Bronchial epithelial cell (primary cell): ENCODE data around the gene SEZ6L2. TPM values are rescaled to one million over a fixed set of nuclear protein-coding genes. Genes with fewer than 3 reads are reported as not detected.
"Not testable (repeated sequence)": the region's sequence is repeated elsewhere in the genome, so short reads cannot be mapped to it uniquely, and the experiment has no call there.

Source experiments
- DNase-seq: peaks from one replicate; pipeline ENCODE4 v3.0.0-alpha.2; 2010; ENCODE audit warnings: low read depth
- FAIRE-seq: peaks from 2 replicates; lab custom pipeline; 2011; peaks lifted over from hg19 to GRCh38; lab: Jason Lieb, UNC
- H3K27me3 ChIP-seq: 2 replicates; pipeline ENCODE4 v1.5.1; 2011; ENCODE audit warnings: low read length; ENCODE audit not compliant: control insufficient read depth, insufficient read depth
- H3K36me3 ChIP-seq: 2 replicates; pipeline ENCODE4 v1.5.1; 2011; ENCODE audit warnings: low read length; ENCODE audit not compliant: control insufficient read depth, insufficient read depth
- H3K4me3 ChIP-seq: 2 replicates; pipeline ENCODE4 v1.5.1; 2011; ENCODE audit warnings: mild to moderate bottlenecking, low read depth, low read length, control low read depth
- CTCF ChIP-seq: IDR thresholded peaks from 2 replicates; pipeline ENCODE4 v1.5.1; 2011; ENCODE audit warnings: mild to moderate bottlenecking, moderate library complexity, low read length, control low read depth, inconsistent platforms; ENCODE audit not compliant: insufficient read depth, severe bottlenecking
- total RNA-seq: library from RNA; depleted of rRNA; stranded (reverse); fragments of >200 nt; gene quantifications from 2 replicates; pipeline ENCODE4 v1.2.1, GENCODE V29; 2014

The SEZ6L2 gene
- total RNA-seq, 1 donor from 2014 or later: 2.9 TPM

- no peak for FAIRE-seq
- Histone ChIP-seq H3K4me3 (no peak overlapping the region), H3K36me3 (no peaks in the 10 kb centered on the region), H3K27me3 (peaks cover 12% of the 10 kb centered on the region)
- no peak for DNase-seq
- no peak for TF ChIP-seq CTCF
Measured at GRCh38 chr16:29875206-29875605, 24.1 kb downstream of the SEZ6L2 start.

GRCh38 chr16:29873319-29873718, 26.0 kb downstream of the SEZ6L2 start:
- Histone ChIP-seq H3K36me3 (no peaks in the 10 kb centered on the region), H3K4me3 (no peak overlapping the region), H3K27me3 (peaks cover 12% of the 10 kb centered on the region)
- no peak for DNase-seq
- TF ChIP-seq CTCF: no peak
- FAIRE-seq: no peak

- no peaks in the 10 kb centered on the region for H3K36me3 ChIP-seq
- TF ChIP-seq CTCF: no peak
- FAIRE-seq (no peak), DNase-seq (no peak)
- H3K27me3 ChIP-seq: peaks cover 8% of the 10 kb centered on the region
- H3K4me3 ChIP-seq: no peak overlapping the region
Measured at GRCh38 chr16:29871822-29872546, 27.4 kb downstream of the SEZ6L2 start.

- not testable (repeated sequence) for DNase-seq, H3K27me3 ChIP-seq, FAIRE-seq, H3K36me3 ChIP-seq, H3K4me3 ChIP-seq
Measured at GRCh38 chr16:29869067-29869466, 30.3 kb downstream of the SEZ6L2 start.

GRCh38 chr16:29868396-29869009, 30.8 kb downstream of the SEZ6L2 start:
- no peak for TF ChIP-seq CTCF
- no peaks in the 10 kb centered on the region for H3K36me3 ChIP-seq
- no peak for DNase-seq
- H3K27me3 ChIP-seq: no peaks in the 10 kb centered on the region
- FAIRE-seq: no peak
- H3K4me3 ChIP-seq: no peak overlapping the region

- Histone ChIP-seq H3K36me3 (peaks cover 8% of the 10 kb centered on the region), H3K27me3 (no peaks in the 10 kb centered on the region), H3K4me3 (no peak overlapping the region)
- DNase-seq (no peak), FAIRE-seq (no peak)
- no peak for TF ChIP-seq CTCF
Measured at GRCh38 chr16:29864205-29864604, 35.1 kb downstream of the SEZ6L2 start.
